Mammary epithelial cell (primary cell): ENCODE data around the gene CYB561.

Experiments used
- EZH2 ChIP-seq: IDR thresholded peaks from 2 replicates; pipeline ENCODE4 v1.6.1; 2012; ENCODE audit warnings: low read length, inconsistent platforms, borderline replicate concordance
- TF ChIP-seq, protein P1 (sequence below), 2 donors: IDR thresholded peaks in 1 of 2; conservative IDR thresholded peaks in 1 of 2; 2 replicates each; pipeline ENCODE4 v1.5.1; 2011 to 2012; ENCODE audit warnings: inconsistent platforms in 2 of 2, low read length in 2 of 2, mild to moderate bottlenecking in 2 of 2, control low read depth in 1 of 2, low read depth in 1 of 2; ENCODE audit not compliant: insufficient read depth in 1 of 2; ENCODE audit errors: extremely low read depth in 1 of 2

DNA sequence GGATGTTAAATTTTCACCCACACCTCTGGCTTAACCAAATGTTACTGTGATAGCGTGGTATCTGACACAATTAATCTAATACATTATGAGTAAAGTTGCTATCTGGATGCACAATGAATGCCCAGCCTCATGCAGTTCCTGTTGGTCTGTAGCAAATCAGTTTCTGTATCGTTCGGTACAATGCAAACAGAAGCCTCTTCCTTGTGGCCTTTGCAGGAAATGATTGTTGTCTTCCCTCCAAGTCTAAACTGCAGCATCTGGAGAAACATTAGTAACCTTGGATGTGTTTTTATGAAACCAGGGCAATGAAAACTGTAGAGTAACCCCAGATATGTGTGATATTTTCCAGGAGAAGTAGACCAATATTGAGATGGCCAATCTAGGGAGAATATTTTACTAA is 46.8 kb downstream of the CYB561 start:
- TF ChIP-seq, protein P1, sequence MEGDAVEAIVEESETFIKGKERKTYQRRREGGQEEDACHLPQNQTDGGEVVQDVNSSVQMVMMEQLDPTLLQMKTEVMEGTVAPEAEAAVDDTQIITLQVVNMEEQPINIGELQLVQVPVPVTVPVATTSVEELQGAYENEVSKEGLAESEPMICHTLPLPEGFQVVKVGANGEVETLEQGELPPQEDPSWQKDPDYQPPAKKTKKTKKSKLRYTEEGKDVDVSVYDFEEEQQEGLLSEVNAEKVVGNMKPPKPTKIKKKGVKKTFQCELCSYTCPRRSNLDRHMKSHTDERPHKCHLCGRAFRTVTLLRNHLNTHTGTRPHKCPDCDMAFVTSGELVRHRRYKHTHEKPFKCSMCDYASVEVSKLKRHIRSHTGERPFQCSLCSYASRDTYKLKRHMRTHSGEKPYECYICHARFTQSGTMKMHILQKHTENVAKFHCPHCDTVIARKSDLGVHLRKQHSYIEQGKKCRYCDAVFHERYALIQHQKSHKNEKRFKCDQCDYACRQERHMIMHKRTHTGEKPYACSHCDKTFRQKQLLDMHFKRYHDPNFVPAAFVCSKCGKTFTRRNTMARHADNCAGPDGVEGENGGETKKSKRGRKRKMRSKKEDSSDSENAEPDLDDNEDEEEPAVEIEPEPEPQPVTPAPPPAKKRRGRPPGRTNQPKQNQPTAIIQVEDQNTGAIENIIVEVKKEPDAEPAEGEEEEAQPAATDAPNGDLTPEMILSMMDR (conservative IDR thresholded peaks at IDR 0.05 in 1 of 2, IDR thresholded peaks at IDR 0.05 in 1 of 2; ENCODE audit: extremely low read depth in 1 of 2, insufficient read depth in 1 of 2, low read depth in 1 of 2, low read length in 2 of 2): no peak
- TF ChIP-seq EZH2: no peak
